Daoy (cell line): ENCODE results near the gene MTA1. TPM values are rescaled to one million over a fixed set of nuclear protein-coding genes. Genes with fewer than 3 reads are reported as not detected.

Experiments
- DNase-seq: peaks from one replicate; pipeline ENCODE4 v3.0.0-alpha.2; 2015; ENCODE audit warnings: low read depth
- total RNA-seq: library from RNA; depleted of rRNA; stranded (reverse); fragments of >200 nt; shearing (Covaris generic); gene quantifications from 2 replicates; pipeline ENCODE4 v1.2.3, GENCODE V29; 2014

MTA1 gene
- total RNA-seq, 1 experiment from 2014 or later: 37.9 TPM

- DNase-seq: peak; percentile 49
Measured at GRCh38 chr14:105486974-105487448, 67.4 kb downstream of the MTA1 start.

- no peak for DNase-seq
Measured at GRCh38 chr14:105487449-105487985, 67.9 kb downstream of the MTA1 start.

DNA sequence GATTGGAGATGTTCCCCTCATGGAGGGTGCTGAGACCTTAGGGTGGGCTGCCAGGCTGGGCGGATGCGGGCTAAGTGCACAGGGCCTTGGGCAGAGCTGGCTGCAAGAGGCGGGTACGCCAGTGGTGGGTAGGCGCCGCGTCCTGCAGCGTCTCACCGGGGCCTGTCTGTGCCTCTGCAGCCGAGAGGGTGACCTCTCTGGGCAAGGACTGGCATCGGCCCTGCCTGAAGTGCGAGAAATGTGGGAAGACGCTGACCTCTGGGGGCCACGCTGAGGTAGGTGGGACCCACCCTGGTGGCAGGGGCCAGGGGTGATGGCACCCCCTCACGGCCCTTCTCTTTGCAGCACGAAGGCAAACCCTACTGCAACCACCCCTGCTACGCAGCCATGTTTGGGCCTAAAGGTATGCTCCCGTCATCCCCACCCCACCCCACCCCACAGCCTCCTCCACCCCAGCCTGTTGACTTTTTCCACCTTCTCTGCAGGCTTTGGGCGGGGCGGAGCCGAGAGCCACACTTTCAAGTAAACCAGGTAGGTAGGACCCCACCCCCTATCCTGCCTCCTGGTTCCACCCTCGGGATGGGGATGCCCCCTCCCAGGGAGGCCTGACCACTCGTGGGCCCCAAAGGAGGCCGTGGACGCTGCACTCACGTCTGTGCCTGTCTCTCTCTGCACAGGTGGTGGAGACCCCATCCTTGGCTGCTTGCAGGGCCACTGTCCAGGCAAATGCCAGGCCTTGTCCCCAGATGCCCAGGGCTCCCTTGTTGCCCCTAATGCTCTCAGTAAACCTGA is 68.6 kb downstream of the MTA1 start:
- no peak for DNase-seq

- DNase-seq: no peak
Measured at GRCh38 chr14:105488781-105489541, 69.3 kb downstream of the MTA1 start.

DNA sequence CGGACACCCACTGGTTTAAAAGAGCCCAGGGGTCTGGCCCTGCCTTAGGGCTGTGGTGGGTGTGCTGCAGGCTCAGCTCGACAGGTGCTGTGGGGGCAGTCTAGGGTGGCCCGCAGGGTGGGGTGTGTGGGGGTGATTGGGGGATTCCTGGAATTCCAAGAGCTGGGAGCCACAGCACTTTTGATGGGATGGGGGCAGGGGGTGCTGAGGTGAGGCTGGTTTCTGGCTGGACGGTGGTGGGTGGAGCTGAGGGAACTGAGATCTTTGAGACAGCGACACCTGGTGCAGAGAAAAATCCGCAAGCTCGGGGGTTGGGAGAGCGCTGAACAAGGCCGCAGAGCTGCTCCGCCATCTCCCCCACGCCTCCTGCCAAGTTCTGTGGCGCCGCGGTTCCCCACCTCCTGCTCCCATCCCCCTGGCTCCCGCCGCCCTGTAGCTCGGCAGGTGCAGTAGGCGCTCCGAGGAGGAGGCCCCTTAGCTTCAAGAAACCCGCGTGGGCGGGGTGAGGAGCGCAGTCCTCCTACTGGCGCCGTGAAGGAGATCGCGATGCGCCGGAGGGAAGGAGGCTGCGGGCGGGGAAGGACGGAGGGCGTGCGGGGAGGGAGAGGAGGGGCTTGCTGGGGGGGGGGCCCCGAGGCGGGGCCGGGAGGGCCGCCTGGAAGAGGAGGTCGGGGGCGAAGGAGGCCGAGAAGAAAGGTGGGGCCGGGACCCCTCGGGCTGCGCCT is 70.1 kb downstream of the MTA1 start:
- DNase-seq: peak; percentile 92

- no peak for DNase-seq
Measured at GRCh38 chr14:105490267-105490571, 70.6 kb downstream of the MTA1 start.

DNA sequence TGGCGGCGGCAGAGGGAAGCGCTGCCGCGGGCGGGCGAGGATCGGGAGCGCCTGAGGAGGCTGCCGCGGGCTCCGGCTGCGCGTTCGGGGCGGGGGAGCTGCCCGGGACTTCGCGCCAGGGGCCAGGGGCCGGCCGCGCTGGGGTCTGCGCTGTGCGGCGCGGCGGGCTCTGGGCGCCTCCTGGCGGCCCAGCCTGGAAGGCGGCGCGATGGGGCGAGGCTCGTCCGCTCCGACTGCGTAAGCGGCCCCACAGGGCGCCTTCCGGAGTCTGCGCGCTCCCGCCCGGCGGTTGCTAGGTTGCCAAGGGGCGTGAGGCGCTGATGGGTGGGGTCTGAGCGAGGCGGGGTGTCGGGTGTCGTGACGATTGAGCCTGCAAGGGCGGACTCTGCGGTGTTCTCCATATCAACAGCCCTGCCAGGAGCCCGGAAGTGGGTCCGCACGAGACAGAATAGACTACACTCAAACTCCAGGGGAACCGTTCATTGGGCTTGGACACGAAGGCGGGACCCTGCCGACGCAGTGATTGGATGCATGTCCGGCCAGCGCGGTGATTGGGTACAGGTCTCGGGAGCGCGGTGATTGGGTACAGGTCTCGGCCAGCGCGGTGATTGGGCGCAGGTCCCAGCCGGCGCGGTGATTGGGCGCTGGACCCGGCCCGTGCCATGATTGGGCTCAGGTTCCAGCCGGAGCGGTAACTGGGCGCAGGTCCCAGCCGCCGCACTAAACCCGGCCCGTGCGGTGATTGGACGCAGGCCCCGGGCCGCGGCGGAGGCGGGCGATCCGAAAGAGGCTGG is 71.1 kb downstream of the MTA1 start, which contains the start of gene TEDC1:
TSS of gene TEDC1 (plus strand) at position 675 of the 794 bp plus-strand sequence. CDS start 130 bp downstream, outside the sequence.
- peak; percentile 100 for DNase-seq

- DNase-seq: peak; percentile 88
Measured at GRCh38 chr14:105491366-105491973, 71.8 kb downstream of the MTA1 start.

DNA sequence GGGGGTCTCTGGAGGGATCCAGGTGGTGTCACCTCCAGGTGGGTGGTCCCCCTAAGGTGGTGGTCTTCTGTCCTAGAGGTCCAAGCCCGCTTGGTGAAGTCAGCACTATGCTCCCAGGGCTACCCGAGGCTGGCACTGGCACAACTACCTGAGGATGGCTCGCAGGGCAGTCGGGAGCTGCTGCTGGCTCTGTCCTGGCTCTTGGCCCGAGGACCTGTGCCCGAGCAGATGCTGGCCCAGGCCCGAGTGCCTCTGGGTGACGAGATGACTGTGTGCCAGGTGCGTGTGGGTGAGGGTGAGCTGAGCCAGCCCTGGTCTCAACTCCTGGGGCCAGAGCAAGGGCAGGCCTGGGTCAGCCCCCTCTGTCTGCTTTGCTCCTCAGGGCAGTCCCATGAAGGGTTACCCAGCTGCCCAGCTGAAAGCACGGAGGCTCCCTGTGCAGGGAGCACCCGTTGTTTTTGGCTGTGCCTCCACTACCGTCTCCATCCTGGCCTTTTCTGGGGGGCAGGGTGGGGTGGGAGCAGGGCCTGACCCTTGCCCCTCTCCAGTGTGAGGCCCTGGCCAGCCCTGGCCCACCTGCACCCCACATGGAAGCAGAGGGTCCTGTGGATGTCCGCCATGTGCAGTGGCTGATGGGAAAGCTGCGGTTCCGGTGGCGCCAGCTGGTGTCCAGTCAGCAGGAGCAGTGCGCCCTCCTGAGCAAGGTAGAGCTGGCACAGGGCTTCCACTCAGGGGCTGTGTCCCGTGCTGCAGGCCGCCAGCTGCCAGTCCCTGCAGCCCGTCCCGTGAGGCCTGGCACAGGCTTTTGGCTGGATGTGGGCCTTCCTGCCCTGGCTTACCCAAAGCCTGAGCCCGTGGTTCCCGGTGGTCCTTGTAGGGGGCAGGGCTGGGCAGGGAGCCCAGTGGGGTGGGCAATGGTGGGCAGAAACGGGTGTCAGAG is 72.7 kb downstream of the MTA1 start:
- no peak for DNase-seq

GRCh38 chr14:105492971-105493871 is 73.6 kb downstream of the MTA1 start:
- no peak for DNase-seq

DNA sequence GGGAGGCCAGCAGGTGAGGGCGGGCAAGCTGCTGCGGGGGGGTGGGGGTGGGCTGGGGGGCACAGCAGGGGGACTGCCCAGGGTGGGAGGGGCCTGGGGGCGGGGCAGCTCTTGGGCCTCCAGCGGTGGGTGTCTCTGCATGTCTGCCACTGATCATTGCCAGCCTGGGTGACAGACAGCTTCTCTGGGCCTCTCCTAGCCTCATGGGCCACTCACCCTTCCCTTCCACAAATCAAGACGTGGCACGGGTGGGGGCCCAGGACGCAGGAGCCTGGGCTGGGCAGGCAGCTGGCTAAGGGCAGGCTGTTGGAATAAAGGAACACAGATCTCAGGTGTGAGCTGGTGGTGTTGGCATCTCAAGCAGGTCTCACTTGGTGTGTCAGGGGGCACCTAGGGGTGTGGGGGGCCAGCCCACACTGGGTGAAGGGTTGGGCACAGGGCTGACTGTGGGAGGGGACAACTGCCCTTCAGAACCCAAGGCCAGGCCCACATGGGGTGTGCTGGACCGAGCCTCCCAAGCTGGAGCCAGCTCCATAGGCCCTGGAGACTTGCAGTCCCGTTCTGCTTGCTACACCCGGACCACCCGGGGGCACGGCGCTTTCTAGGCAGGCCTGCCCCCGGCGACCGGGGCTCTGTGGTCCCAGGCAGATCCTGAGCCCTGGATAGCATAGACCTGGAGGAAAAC is 74.4 kb downstream of the MTA1 start:
- no peak for DNase-seq

- DNase-seq: no peak
Measured at GRCh38 chr14:105494606-105494929, 74.9 kb downstream of the MTA1 start.

DNA sequence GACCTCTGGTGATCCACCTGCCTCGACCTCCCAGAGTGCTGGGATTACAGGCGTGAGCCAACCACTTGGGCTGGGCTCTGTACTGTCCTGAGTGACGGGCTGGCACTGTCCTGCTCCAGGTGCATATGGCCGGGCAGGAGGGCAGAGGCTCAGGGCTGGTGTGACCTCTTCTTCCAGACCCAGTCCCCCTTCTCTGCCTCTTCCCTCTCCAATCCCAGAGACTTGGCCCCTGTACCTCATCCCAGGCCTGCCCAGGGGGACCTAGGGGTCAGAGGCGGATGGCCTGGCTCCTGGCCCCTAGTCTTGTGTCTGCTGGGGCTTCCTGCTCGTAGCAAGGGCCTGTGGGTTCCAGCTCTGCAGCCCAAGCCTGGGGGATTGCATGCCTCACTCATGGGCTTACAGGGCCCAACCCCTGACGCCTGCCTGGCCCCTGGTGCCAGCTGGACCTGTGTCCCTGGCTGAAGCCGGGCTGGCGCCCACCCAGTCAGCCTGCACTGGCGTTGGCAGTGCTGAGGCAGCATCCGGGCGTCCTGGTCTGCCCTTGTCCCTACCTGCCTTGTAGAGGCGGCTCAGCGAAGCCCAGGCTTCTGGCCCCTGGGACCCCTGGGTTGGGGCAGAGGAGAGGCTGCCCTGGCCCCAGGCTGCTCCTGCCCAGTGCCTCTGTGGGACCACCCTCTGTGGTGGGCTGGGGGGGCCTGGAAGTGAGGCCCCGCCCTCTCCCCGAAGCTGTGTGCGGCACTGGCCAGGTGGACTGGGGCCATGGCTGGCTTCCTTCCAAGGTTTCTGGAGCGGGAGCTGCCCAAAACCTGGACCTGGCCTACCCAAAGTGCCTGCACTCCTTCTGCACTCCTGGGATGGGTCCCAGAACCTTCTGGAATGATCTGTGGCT is 75.7 kb downstream of the MTA1 start:
- DNase-seq: no peak

DNA sequence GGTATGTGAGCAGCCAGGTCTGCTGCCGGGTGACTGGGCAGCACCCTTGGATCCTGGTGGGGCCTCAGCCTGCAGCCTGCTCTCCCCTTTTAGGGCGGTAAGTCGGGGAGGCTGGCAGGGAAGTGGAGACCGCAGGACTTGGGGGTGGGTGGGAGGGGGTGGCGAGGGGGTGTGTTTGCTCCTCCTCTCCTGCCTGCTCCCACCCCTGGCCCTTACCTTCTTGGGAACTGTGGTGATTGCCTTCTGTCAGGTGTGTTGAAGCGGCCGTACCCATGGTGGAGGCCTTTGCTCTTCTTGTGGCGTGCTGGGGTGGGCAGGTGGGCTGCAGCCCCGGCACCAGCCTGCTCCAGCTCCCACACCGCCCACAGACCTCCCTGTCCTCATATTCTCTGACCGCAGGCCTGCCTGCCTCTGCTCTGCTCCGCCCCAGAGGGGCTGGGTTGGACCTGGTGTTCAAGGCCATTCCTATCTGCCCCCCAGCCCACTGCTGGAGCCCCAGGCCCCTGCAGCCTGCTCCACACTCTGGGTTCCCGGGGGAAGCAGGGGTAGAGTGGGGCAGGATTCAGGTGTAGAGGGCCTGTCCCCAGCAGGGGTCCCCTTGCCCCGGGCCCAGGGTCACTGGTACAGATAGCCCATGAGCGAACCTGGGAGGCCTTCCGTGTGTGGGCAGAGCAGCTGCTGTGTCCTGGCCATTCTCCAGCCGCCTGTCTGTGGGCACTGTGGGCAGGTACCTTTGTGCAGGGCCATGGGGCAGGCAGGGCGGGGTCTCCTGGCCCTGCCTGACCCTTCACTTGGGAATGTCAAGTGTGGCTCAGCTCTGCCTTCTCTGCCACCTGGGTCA is 76.6 kb downstream of the MTA1 start:
- DNase-seq: no peak

- DNase-seq: no peak
Measured at GRCh38 chr14:105496831-105497591, 77.4 kb downstream of the MTA1 start.
